Skeletal muscle tissue (tissue), 4 donors: ENCODE data around the gene CXCR2. TPM values are rescaled to one million over a fixed set of nuclear protein-coding genes. Genes with fewer than 3 reads are reported as not detected.
"Not testable (repeated sequence)": the region's sequence is repeated elsewhere in the genome, so short reads cannot be mapped to it uniquely, and the experiment has no call there.

ENCODE experiments used
- H3K27ac ChIP-seq: one replicate; pipeline ENCODE4 v1.7.0; 2013; ENCODE audit warnings: mild to moderate bottlenecking, low read depth, low read length, inconsistent platforms
- H3K27me3 ChIP-seq, 3 donors: one replicate each; pipeline ENCODE4 v1.7.0; 2013; ENCODE audit warnings: low read length in 3 of 3; ENCODE audit not compliant: control insufficient read depth in 3 of 3, insufficient read depth in 3 of 3
- H3K36me3 ChIP-seq, 3 donors: one replicate each; pipeline ENCODE4 v1.7.0; 2013; ENCODE audit warnings: low read length in 3 of 3; ENCODE audit not compliant: control insufficient read depth in 3 of 3, insufficient read depth in 3 of 3
- H3K4me1 ChIP-seq, 3 donors: one replicate each; pipeline ENCODE4 v1.7.0; 2013; ENCODE audit warnings: low read length in 3 of 3, mild to moderate bottlenecking in 3 of 3; ENCODE audit not compliant: control insufficient read depth in 3 of 3, insufficient read depth in 3 of 3
- H3K4me3 ChIP-seq, 3 donors: one replicate each; pipeline ENCODE4 v1.7.0; 2013; ENCODE audit warnings: low read length in 3 of 3
- H3K9ac ChIP-seq, 3 donors: one replicate each; pipeline ENCODE4 v1.7.0; 2013; ENCODE audit warnings: low read length in 3 of 3, mild to moderate bottlenecking in 3 of 3, moderate library complexity in 2 of 3, low read depth in 1 of 3
- H3K9me3 ChIP-seq, 3 donors: one replicate each; pipeline ENCODE4 v1.7.0; 2013; ENCODE audit warnings: low read length in 3 of 3; ENCODE audit not compliant: control insufficient read depth in 3 of 3
- total RNA-seq: library from RNA; depleted of rRNA; stranded (reverse); fragments of >200 nt; gene quantifications from one replicate; pipeline ENCODE4 v1.2.3, GENCODE V29; 2014
- donor health status: Osteomylitis.

Gene CXCR2
- total RNA-seq, 1 donor from 2014 or later, result under 0.01 TPM

DNA sequence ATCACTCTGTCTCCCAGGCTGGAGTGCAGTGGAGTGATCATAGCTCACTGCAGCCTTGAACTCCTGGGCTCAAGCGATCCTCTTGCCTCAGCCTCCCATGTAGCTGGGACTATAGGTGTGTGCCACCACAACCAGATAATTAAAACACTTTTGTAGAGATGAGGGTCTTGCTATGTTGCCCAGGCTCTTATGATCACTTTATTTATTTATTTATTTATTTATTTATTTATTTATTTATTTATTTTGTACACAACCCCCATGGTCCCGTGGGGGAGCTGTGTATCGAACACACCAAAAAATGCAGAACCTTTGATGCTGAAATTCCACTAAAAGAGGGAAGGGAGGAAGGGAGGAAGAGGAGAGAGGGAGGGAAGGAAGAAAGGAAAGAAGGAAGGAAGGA is 45.9 kb downstream of the CXCR2 start:
- not testable (repeated sequence) for H3K27ac ChIP-seq, H3K27me3 ChIP-seq, H3K4me3 ChIP-seq, H3K4me1 ChIP-seq, H3K9ac ChIP-seq, H3K9me3 ChIP-seq, H3K36me3 ChIP-seq

DNA sequence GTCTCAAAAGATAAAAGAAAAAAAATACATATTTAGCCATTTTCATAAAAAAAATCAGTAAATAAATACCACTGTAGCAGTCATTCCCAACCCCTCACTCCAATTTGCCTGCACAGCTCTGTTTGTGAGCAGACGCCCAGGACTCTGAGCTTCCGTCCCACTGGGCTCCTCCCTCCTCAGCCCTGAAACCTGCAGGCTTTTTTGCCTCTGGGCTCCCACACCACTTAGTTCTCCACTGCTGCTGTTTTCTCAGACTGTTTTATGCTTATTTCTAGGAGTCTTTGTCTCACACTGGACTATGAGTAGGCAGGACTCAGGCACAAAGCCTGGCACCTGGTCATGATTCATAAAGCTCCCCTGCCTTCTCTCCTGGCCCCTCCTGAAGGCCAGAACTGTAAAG is 47.0 kb downstream of the CXCR2 start:
- H3K9me3 ChIP-seq, result no peaks in the 10 kb centered on the region
- H3K9ac ChIP-seq, result no peak overlapping the region
- H3K4me1 ChIP-seq, result peaks cover 0 to 3% (median 0%) of the 10 kb centered on the region in 3 donors
- no peak overlapping the region for H3K4me3 ChIP-seq
- no peaks in the 10 kb centered on the region for H3K36me3 ChIP-seq
- peaks cover 0 to 6% (median 0%) of the 10 kb centered on the region in 3 donors for H3K27me3 ChIP-seq
- no peak overlapping the region for H3K27ac ChIP-seq

DNA sequence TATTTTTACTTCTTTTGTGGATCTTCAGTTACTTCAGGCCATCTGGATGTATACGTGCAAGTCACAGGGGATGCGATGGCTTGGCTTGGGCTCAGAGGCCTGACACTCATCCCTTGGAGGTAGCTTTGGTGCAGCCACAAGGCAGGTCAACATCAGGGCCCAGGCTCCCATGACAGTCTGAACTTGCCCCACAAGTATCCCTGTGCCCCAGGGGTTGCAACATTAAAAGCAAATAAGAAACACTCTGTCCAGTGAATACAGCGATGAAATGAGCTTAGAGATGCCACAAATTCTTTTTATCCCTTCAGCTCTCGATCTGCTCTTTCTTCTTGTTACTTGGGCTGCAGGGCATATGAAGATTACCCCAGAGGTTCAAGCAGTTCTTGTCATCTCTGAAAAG is 54.0 kb downstream of the CXCR2 start:
- H3K4me3 ChIP-seq, result no peak overlapping the region
- H3K36me3 ChIP-seq, result no peaks in the 10 kb centered on the region
- H3K9ac ChIP-seq, result no peak overlapping the region
- H3K27me3 ChIP-seq, result peaks cover 0 to 2% (median 0%) of the 10 kb centered on the region in 3 donors
- H3K9me3 ChIP-seq, result no peaks in the 10 kb centered on the region
- no peaks in the 10 kb centered on the region for H3K4me1 ChIP-seq
- no peak overlapping the region for H3K27ac ChIP-seq

DNA sequence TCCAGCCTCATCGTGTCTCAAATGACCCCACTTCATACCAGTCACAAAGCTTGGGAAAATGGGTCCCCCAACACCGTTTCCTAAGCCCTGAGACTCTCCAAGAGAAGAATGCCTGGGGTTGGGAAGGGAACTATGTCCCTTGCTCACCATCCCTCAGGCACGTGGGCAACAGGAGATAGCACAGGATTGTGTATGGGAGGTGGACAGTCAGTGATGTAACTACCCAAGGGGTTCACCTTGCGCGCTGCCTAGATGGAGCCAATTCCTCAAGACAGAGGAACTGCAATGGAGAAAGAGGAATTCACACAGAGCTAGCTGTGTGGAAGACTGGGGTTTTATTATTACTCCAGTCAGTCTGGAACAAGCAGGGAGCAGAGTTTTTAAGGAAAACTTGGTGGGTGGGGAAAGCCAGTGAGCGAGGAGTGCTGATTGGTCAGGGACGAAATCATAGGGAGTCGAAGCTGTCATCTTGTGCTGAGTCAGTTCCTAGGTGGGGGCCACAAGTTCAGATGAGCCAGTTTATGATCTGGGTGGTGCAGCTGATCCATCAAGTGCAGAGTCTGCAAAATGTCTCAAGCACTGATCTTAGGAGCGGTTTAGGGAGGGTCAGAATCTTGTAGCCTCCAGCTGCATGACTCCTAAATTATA is 54.8 kb downstream of the CXCR2 start:
- Histone ChIP-seq H3K36me3 (no peaks in the 10 kb centered on the region), H3K4me3 (no peak overlapping the region), H3K4me1 (no peaks in the 10 kb centered on the region), H3K27ac (no peak overlapping the region), H3K9me3 (no peaks in the 10 kb centered on the region), H3K9ac (no peak overlapping the region), H3K27me3 (peaks cover 0 to 2% (median 0%) of the 10 kb centered on the region in 3 donors)

GRCh38 chr2:218184331-218184730 is 58.5 kb downstream of the CXCR2 start:
- Histone ChIP-seq H3K4me3 (no peak overlapping the region), H3K27ac (no peak overlapping the region), H3K9ac (no peak overlapping the region), H3K27me3 (peaks cover 0 to 2% (median 0%) of the 10 kb centered on the region in 3 donors), H3K9me3 (no peaks in the 10 kb centered on the region), H3K36me3 (no peaks in the 10 kb centered on the region), H3K4me1 (peaks cover 11 to 19% (median 18%) of the 10 kb centered on the region in 3 donors)

- peaks cover 0 to under 1% (median 0%) of the 10 kb centered on the region in 3 donors for H3K27me3 ChIP-seq
- H3K4me1 ChIP-seq, result peaks cover 11 to 19% (median 18%) of the 10 kb centered on the region in 3 donors
- peak overlapping the region; percentile 10 for H3K27ac ChIP-seq
- H3K36me3 ChIP-seq, result no peaks in the 10 kb centered on the region
- H3K4me3 ChIP-seq, result peak overlapping the region in 2 of 3 donors; percentile 0 to 24
- H3K9me3 ChIP-seq, result no peaks in the 10 kb centered on the region
- peak overlapping the region in 1 of 3 donors; percentile 50 for H3K9ac ChIP-seq
Observed at GRCh38 chr2:218186355-218186766, 60.5 kb downstream of the CXCR2 start.

Other genes with a start within 250 kb of the CXCR2 start
- gene TNS1, start 123.0 kb upstream of the CXCR2 start, total RNA-seq, result 73.1 TPM
- not detected for gene RUFY4, start 56.8 kb upstream of the CXCR2 start, total RNA-seq
- 0.52 TPM for gene CXCR1, start 40.9 kb downstream of the CXCR2 start, total RNA-seq
- gene ARPC2, start 91.2 kb downstream of the CXCR2 start, total RNA-seq, result 172 TPM
- 1.0 TPM for gene GPBAR1, start 135.0 kb downstream of the CXCR2 start, total RNA-seq
- gene AAMP, start 144.1 kb downstream of the CXCR2 start, total RNA-seq, result 121 TPM
- gene PNKD, start 144.5 kb downstream of the CXCR2 start, total RNA-seq, result 39.1 TPM
- 109 TPM for gene TMBIM1, start 166.5 kb downstream of the CXCR2 start, total RNA-seq
- not detected for gene CATIP, start 230.8 kb downstream of the CXCR2 start, total RNA-seq